ENCODE data around the gene ASAP2.

ASAP2 gene

GRCh38 chr2:9235147-9236044 is 28.8 kb downstream of the ASAP2 start:
- no peak overlapping the region for H2BK120ac ChIP-seq (ENCODE audit: low read depth, low read length)
- H3K4me3 ChIP-seq (ENCODE audit: low read length in 2 of 2): peak overlapping the region in 1 of 2 donors; percentile 54
- H4K8ac ChIP-seq (ENCODE audit: low read depth, low read length): peak overlapping the region; percentile 54
- H3K14ac ChIP-seq (ENCODE audit: low read length): peak overlapping the region; percentile 58
- peaks cover 39 to 42% of the 10 kb centered on the region in 2 donors for H3K4me1 ChIP-seq (ENCODE audit: control insufficient read depth in 2 of 2, insufficient read depth in 1 of 2, low read depth in 1 of 2, low read length in 2 of 2)
- H3K4ac ChIP-seq (ENCODE audit: low read length): no peak overlapping the region
- H3K4me2 ChIP-seq (ENCODE audit: insufficient read depth, low read length, poor library complexity, severe bottlenecking): no peak overlapping the region
- no peak overlapping the region for H2BK5ac ChIP-seq (ENCODE audit: low read length)
- no peak for DNase-seq (ENCODE audit: low spot score)
- peak overlapping the region; percentile 20 for H2AK5ac ChIP-seq (ENCODE audit: low read depth, low read length)
- H3K23ac ChIP-seq (ENCODE audit: low read depth, low read length, poor library complexity): peak overlapping the region; percentile 80
- H4K91ac ChIP-seq (ENCODE audit: low read depth, low read length, poor library complexity): no peak overlapping the region
- no peak overlapping the region for H3K27ac ChIP-seq (replicated peaks; ENCODE audit: low read length)
- H3K9me3 ChIP-seq (replicated peaks in 1 of 2; ENCODE audit: control insufficient read depth in 2 of 2, insufficient read depth in 1 of 2, low read depth in 1 of 2, low read length in 2 of 2): no peaks in the 10 kb centered on the region
- H3K18ac ChIP-seq (ENCODE audit: low read length): peak overlapping the region; percentile 67
- H3K36me3 ChIP-seq (replicated peaks in 1 of 2; ENCODE audit: control insufficient read depth in 2 of 2, insufficient read depth in 2 of 2, low read length in 2 of 2): peaks cover 0 to 4% of the 10 kb centered on the region in 2 donors
- H2BK12ac ChIP-seq (ENCODE audit: low read length): no peak overlapping the region
- peaks cover 35% of the 10 kb centered on the region for H3K79me1 ChIP-seq (ENCODE audit: low read depth, low read length)
- no peak overlapping the region for H2AFZ ChIP-seq (ENCODE audit: low read length)
- WGBS, 2 donors (ENCODE audit: extremely low coverage in 2 of 2, insufficient read length in 2 of 2, insufficient replicate concordance in 1 of 2): no CpG with 5 or more reads among the region's 16 CpGs
- H3K27me3 ChIP-seq (ENCODE audit: control insufficient read depth in 3 of 3, insufficient read depth in 3 of 3, low read depth in 1 of 3, low read length in 3 of 3): no peaks in the 10 kb centered on the region
- H2BK15ac ChIP-seq (ENCODE audit: low read length): no peak overlapping the region
- H3K9ac ChIP-seq (ENCODE audit: low read depth, low read length, poor library complexity): no peak overlapping the region

GRCh38 chr2:9236045-9236344 is 29.4 kb downstream of the ASAP2 start:
- H3K27ac ChIP-seq (replicated peaks; ENCODE audit: low read length): no peak overlapping the region
- no peak for DNase-seq (ENCODE audit: low spot score)
- no CpG with 5 or more reads among the region's 7 CpGs for WGBS, 2 donors (ENCODE audit: extremely low coverage in 2 of 2, insufficient read length in 2 of 2, insufficient replicate concordance in 1 of 2)

GRCh38 chr2:9236867-9237266 is 30.3 kb downstream of the ASAP2 start:
- Histone ChIP-seq H2AFZ (ENCODE audit: low read length) (no peak overlapping the region), H3K4me1 (ENCODE audit: control insufficient read depth in 2 of 2, insufficient read depth in 1 of 2, low read depth in 1 of 2, low read length in 2 of 2) (peaks cover 31 to 35% of the 10 kb centered on the region in 2 donors), H3K4me2 (ENCODE audit: insufficient read depth, low read length, poor library complexity, severe bottlenecking) (no peak overlapping the region), H2BK120ac (ENCODE audit: low read depth, low read length) (no peak overlapping the region), H4K8ac (ENCODE audit: low read depth, low read length) (no peak overlapping the region), H3K4me3 (ENCODE audit: low read length in 2 of 2) (no peak overlapping the region), H2BK5ac (ENCODE audit: low read length) (no peak overlapping the region), H2BK12ac (ENCODE audit: low read length) (no peak overlapping the region), H3K79me1 (ENCODE audit: low read depth, low read length) (peaks cover 25% of the 10 kb centered on the region), H3K36me3 (replicated peaks in 1 of 2; ENCODE audit: control insufficient read depth in 2 of 2, insufficient read depth in 2 of 2, low read length in 2 of 2) (peaks cover 0 to 4% of the 10 kb centered on the region in 2 donors), H3K4ac (ENCODE audit: low read length) (no peak overlapping the region), H2AK5ac (ENCODE audit: low read depth, low read length) (no peak overlapping the region), H3K9ac (ENCODE audit: low read depth, low read length, poor library complexity) (peak overlapping the region; percentile 34), H3K23ac (ENCODE audit: low read depth, low read length, poor library complexity) (no peak overlapping the region), H2BK15ac (ENCODE audit: low read length) (no peak overlapping the region), H3K9me3 (replicated peaks in 1 of 2; ENCODE audit: control insufficient read depth in 2 of 2, insufficient read depth in 1 of 2, low read depth in 1 of 2, low read length in 2 of 2) (no peaks in the 10 kb centered on the region), H3K18ac (ENCODE audit: low read length) (peak overlapping the region; percentile 35), H3K14ac (ENCODE audit: low read length) (no peak overlapping the region), H4K91ac (ENCODE audit: low read depth, low read length, poor library complexity) (no peak overlapping the region), H3K27ac (replicated peaks; ENCODE audit: low read length) (no peak overlapping the region), H3K27me3 (ENCODE audit: control insufficient read depth in 3 of 3, insufficient read depth in 3 of 3, low read depth in 1 of 3, low read length in 3 of 3) (no peaks in the 10 kb centered on the region)
- no peak for DNase-seq (ENCODE audit: low spot score)
- WGBS, 2 donors (ENCODE audit: extremely low coverage in 2 of 2, insufficient read length in 2 of 2, insufficient replicate concordance in 1 of 2): no CpG with 5 or more reads among the region's 6 CpGs

More at GRCh38 chr2:9236045-9236344, 29.4 kb downstream of the ASAP2 start:
- H4K8ac ChIP-seq (ENCODE audit: low read depth, low read length): peak overlapping the region; percentile 54
- H3K27me3 ChIP-seq (ENCODE audit: control insufficient read depth in 3 of 3, insufficient read depth in 3 of 3, low read depth in 1 of 3, low read length in 3 of 3): no peaks in the 10 kb centered on the region
- no peak overlapping the region for H3K23ac ChIP-seq (ENCODE audit: low read depth, low read length, poor library complexity)
- no peak overlapping the region for H2BK120ac ChIP-seq (ENCODE audit: low read depth, low read length)
- no peak overlapping the region for H3K9ac ChIP-seq (ENCODE audit: low read depth, low read length, poor library complexity)
- no peak overlapping the region for H2BK12ac ChIP-seq (ENCODE audit: low read length)
- no peak overlapping the region for H4K91ac ChIP-seq (ENCODE audit: low read depth, low read length, poor library complexity)
- H2BK15ac ChIP-seq (ENCODE audit: low read length): no peak overlapping the region
- H3K18ac ChIP-seq (ENCODE audit: low read length): peak overlapping the region; percentile 36
- peak overlapping the region; percentile 20 for H2AK5ac ChIP-seq (ENCODE audit: low read depth, low read length)
- H3K14ac ChIP-seq (ENCODE audit: low read length): no peak overlapping the region
- H3K4me1 ChIP-seq (ENCODE audit: control insufficient read depth in 2 of 2, insufficient read depth in 1 of 2, low read depth in 1 of 2, low read length in 2 of 2): peaks cover 39 to 40% of the 10 kb centered on the region in 2 donors
- no peak overlapping the region for H3K4me2 ChIP-seq (ENCODE audit: insufficient read depth, low read length, poor library complexity, severe bottlenecking)
- peaks cover 32% of the 10 kb centered on the region for H3K79me1 ChIP-seq (ENCODE audit: low read depth, low read length)
- no peaks in the 10 kb centered on the region for H3K9me3 ChIP-seq (replicated peaks in 1 of 2; ENCODE audit: control insufficient read depth in 2 of 2, insufficient read depth in 1 of 2, low read depth in 1 of 2, low read length in 2 of 2)
- no peak overlapping the region for H3K4ac ChIP-seq (ENCODE audit: low read length)
- H2BK5ac ChIP-seq (ENCODE audit: low read length): no peak overlapping the region
- no peak overlapping the region for H3K4me3 ChIP-seq (ENCODE audit: low read length in 2 of 2)
- H2AFZ ChIP-seq (ENCODE audit: low read length): no peak overlapping the region
- peaks cover 0 to 4% of the 10 kb centered on the region in 2 donors for H3K36me3 ChIP-seq (replicated peaks in 1 of 2; ENCODE audit: control insufficient read depth in 2 of 2, insufficient read depth in 2 of 2, low read length in 2 of 2)

GRCh38 chr2:9237831-9238230 is 31.2 kb downstream of the ASAP2 start:
- H3K4me1 ChIP-seq (ENCODE audit: control insufficient read depth in 2 of 2, insufficient read depth in 1 of 2, low read depth in 1 of 2, low read length in 2 of 2): peaks cover 24 to 27% of the 10 kb centered on the region in 2 donors
- no peak overlapping the region for H2AK5ac ChIP-seq (ENCODE audit: low read depth, low read length)

More at GRCh38 chr2:9237831-9238230, 31.2 kb downstream of the ASAP2 start:
- Histone ChIP-seq H4K91ac (ENCODE audit: low read depth, low read length, poor library complexity) (no peak overlapping the region), H4K8ac (ENCODE audit: low read depth, low read length) (no peak overlapping the region), H3K4ac (ENCODE audit: low read length) (no peak overlapping the region), H3K9ac (ENCODE audit: low read depth, low read length, poor library complexity) (no peak overlapping the region), H3K23ac (ENCODE audit: low read depth, low read length, poor library complexity) (no peak overlapping the region), H3K27ac (replicated peaks; ENCODE audit: low read length) (no peak overlapping the region), H2BK5ac (ENCODE audit: low read length) (no peak overlapping the region), H3K4me2 (ENCODE audit: insufficient read depth, low read length, poor library complexity, severe bottlenecking) (no peak overlapping the region), H2BK120ac (ENCODE audit: low read depth, low read length) (no peak overlapping the region), H2BK12ac (ENCODE audit: low read length) (no peak overlapping the region), H3K79me1 (ENCODE audit: low read depth, low read length) (peaks cover 26% of the 10 kb centered on the region), H3K9me3 (replicated peaks in 1 of 2; ENCODE audit: control insufficient read depth in 2 of 2, insufficient read depth in 1 of 2, low read depth in 1 of 2, low read length in 2 of 2) (peaks cover 0 to 5% of the 10 kb centered on the region in 2 donors), H3K14ac (ENCODE audit: low read length) (no peak overlapping the region), H3K4me3 (ENCODE audit: low read length in 2 of 2) (no peak overlapping the region), H2BK15ac (ENCODE audit: low read length) (no peak overlapping the region), H2AFZ (ENCODE audit: low read length) (no peak overlapping the region), H3K27me3 (ENCODE audit: control insufficient read depth in 3 of 3, insufficient read depth in 3 of 3, low read depth in 1 of 3, low read length in 3 of 3) (no peaks in the 10 kb centered on the region), H3K36me3 (replicated peaks in 1 of 2; ENCODE audit: control insufficient read depth in 2 of 2, insufficient read depth in 2 of 2, low read length in 2 of 2) (peaks cover 0 to 4% of the 10 kb centered on the region in 2 donors), H3K18ac (ENCODE audit: low read length) (no peak overlapping the region)
- no peak for DNase-seq (ENCODE audit: low spot score)
- WGBS, 2 donors (ENCODE audit: extremely low coverage in 2 of 2, insufficient read length in 2 of 2, insufficient replicate concordance in 1 of 2): no CpG with 5 or more reads among the region's 5 CpGs
